VCaP (cell line): ENCODE data around the gene CD109.
"Not testable (repeated sequence)": the region's sequence is repeated elsewhere in the genome, so short reads cannot be mapped to it uniquely, and the experiment has no call there.

ENCODE experiments used
- H3K27ac ChIP-seq: fragments of 450-650 bp; 2 replicates; pipeline ENCODE4 v1.5.1; 2017
- TF ChIP-seq, protein P1 (sequence below): fragments of 450-650 bp; conservative IDR thresholded peaks from 2 replicates; pipeline ENCODE4 v1.5.1; 2017; ENCODE audit warnings: mild to moderate bottlenecking, moderate library complexity

The CD109 gene

DNA sequence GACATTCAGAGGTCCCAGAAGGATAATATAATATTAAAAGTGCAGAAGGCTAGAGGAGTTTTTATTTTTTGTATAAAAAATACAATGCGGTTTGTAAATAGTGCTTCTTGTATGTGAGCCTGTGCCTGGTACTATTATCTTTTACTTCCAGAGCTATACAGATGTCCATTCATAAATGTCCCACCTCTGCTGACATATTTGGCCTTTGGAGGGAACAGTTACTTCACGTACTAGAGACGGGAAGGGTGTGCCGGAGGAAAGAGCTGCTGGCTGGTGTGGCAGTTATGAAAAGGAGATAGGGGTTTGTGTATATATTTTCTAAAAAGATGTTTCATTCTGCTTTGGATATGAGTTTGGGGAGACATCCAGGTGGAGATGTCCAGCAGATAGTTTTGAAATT is 8.8 kb downstream of the CD109 start:
- H3K27ac ChIP-seq = no peak overlapping the region
- TF ChIP-seq, protein P1, sequence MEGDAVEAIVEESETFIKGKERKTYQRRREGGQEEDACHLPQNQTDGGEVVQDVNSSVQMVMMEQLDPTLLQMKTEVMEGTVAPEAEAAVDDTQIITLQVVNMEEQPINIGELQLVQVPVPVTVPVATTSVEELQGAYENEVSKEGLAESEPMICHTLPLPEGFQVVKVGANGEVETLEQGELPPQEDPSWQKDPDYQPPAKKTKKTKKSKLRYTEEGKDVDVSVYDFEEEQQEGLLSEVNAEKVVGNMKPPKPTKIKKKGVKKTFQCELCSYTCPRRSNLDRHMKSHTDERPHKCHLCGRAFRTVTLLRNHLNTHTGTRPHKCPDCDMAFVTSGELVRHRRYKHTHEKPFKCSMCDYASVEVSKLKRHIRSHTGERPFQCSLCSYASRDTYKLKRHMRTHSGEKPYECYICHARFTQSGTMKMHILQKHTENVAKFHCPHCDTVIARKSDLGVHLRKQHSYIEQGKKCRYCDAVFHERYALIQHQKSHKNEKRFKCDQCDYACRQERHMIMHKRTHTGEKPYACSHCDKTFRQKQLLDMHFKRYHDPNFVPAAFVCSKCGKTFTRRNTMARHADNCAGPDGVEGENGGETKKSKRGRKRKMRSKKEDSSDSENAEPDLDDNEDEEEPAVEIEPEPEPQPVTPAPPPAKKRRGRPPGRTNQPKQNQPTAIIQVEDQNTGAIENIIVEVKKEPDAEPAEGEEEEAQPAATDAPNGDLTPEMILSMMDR = no peak

DNA sequence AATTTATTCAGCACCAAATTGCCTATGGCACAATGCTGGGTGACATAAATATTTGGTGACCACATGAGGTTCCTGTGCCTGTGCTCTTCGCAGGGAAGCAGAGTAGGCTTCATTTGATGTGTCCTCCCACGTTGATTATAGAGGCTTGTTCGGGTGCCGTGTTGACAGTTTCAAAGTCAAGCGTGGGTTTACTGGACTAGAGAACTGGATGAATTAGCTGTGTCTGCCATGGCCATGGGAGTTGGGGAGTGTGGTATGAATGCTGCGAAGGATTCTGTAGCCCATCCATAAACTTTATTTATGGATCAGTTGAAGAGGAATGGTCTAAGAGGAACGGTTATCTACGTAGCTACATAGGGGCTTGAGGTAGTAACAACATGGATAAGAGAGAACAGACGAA is 11.0 kb downstream of the CD109 start:
- no peak overlapping the region for H3K27ac ChIP-seq
- TF ChIP-seq, protein P1 = no peak

DNA sequence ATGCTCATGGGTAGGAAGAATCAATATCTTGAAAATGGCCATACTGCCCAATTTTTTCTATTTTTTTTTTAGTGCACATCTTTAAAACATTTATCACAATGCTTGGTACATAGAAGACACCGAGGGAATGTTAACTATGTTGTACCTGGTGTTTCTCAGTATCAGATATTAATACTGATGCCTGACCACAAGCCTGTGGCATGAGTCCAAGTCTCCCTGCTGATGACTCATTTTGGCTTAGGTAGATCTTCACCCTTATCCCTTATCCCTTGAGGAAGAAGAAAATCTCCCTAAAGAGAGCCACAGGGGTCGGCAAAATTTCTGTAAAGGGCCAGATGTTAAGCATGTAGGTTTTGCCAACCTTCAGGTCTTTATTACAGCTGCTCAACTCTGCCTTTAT is 14.5 kb downstream of the CD109 start:
- TF ChIP-seq, protein P1 = no peak
- peak overlapping the region; percentile 79 for H3K27ac ChIP-seq

DNA sequence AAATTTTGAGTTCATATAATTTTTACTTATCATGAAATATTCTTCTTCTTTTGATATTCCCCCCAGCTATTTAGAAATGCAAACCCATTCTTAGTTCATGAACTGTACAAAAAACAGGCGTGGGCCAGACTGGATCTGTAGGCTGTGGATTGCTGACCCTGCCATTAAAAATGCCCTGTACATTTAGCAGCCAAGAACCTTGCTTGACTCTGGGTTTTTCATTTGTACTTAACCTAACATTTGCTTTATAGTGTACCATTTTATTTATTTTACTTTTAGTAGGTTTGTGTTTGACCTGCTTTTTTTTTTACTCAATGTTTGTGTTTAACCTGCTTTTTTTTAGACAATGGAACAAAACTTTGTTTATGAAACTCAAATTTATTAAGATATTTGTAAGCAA is 14.9 kb downstream of the CD109 start:
- TF ChIP-seq, protein P1 = no peak
- H3K27ac ChIP-seq = peak overlapping the region; percentile 79

DNA sequence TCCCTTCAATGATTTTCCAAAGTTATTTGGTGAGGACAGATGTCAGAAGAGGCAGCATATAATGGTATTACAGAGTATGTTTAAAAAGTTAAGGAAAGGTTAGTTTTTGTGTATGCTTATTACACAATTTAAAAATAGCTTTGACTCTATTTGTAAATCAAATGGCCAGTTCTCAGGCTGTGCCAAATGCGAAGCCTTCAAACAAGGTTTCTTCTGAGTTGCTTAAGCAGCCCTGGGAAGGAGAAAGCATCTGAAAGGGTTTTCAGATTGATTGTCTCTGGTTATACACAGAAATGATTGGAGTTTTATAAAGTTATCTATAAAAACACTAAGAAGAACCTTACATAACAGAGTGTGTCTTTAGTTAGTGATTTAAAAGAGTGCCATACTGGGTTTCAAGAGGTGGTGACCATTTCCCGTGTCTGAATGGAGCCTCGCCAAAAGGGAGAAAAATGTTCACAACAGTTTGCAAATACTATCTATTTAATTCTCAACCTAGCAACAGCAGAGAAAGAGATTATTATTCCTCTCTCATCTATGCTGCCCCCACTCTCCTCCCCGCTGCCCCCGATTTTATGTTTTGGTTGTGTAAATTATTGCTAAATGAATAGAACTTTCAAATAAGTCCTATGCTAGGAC is 16.7 kb downstream of the CD109 start:
- H3K27ac ChIP-seq = peak overlapping the region; percentile 79; the same call in 1 of the 2 replicates
- TF ChIP-seq, protein P1 = no peak

DNA sequence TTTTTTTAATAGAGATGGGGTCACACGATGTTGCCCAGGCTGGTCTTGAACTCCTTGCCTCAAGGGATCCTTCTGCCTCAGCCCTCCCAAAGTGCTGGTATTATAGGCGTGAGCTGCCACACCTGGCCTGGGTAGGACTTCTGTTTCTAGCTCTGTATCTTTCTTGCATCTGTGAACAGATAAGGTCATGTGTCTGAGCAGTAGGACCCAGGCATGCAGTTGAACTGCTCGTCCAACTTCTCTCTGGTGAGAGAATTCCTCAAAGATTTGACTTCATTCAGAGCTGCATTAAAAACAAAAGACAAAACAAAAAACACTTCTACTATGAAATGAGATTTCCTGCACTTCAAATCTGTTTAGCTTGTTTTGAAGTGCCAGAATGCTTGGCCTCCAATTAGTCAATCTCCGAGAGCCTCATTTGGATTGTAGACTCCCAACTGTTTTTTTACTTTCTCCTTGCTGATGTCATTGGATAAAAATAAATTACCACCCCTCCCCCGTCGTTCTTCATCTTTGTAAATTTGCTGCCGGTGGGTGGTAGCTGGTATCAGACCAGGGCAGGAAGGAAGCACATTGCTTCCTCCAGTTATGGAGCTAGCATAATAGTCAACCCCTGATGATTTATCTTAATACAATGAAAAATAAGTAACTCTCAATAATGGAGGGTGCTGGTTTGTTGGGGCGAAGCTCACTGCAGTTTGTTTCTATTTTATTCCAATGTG is 17.6 kb downstream of the CD109 start:
- TF ChIP-seq, protein P1 = no peak
- no peak overlapping the region for H3K27ac ChIP-seq

DNA sequence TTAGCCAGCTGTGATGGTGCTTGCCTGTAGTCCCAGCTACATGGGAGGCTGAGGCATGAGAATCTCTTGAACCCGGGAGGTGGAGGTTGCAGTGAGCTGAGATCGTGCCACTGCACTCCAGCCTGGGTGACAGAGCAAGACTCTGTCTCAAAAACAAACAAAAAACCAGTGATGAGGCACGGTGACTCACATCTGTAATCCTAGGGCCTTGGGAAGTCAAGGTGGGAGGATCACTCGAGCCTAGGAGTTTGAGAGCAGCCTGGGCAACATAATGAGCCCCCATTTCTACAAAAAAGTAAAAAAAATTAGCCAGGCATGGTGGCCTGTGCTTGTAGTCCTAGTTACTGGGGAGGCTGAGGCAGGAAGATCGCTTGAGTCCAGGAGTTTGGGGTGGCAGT is 19.1 kb downstream of the CD109 start:
- not testable (repeated sequence) for H3K27ac ChIP-seq

DNA sequence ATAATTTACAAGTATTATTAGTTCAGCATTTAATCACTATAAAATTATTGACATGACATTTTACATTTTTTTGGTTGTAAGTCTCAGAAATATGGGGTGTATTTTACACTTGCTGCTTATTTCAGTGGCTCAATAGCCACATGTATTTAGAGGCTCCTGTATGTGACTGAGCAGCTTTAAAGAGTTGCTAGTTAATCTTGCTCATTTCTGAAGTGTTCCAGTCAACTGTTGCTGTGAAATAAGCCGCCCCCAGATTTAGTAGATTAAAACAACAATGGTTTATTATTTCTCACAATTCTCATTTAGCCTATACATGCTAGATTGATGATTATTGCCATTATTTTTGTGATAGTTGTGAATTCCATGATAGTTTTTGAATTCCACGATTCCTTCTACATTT is 23.0 kb downstream of the CD109 start:
- TF ChIP-seq, protein P1 = no peak
- no peak overlapping the region for H3K27ac ChIP-seq
